NCI-H2227 treated with DMSO at 0.1 percent for 48 hours (cell line): ENCODE data around the gene BICC1.

ENCODE experiments used
- DNase-seq: peaks from one replicate; lab custom pipeline; 2025; lab: John Stamatoyannopoulos, UW

BICC1 gene

GRCh38 chr10:58778966-58779365 lies 266.3 kb downstream of the BICC1 start:
- DNase-seq, result no peak

GRCh38 chr10:58779594-58779993 lies 266.9 kb downstream of the BICC1 start:
- no peak for DNase-seq

- DNase-seq, result no peak
Observed at GRCh38 chr10:58780476-58780875, 267.8 kb downstream of the BICC1 start.

- DNase-seq, result peak; percentile 56
Observed at GRCh38 chr10:58781873-58782488, 269.3 kb downstream of the BICC1 start.

- no peak for DNase-seq
Observed at GRCh38 chr10:58782876-58783851, 270.5 kb downstream of the BICC1 start.

- DNase-seq, result no peak
Observed at GRCh38 chr10:58784361-58784760, 271.7 kb downstream of the BICC1 start.

GRCh38 chr10:58785354-58785753 lies 272.7 kb downstream of the BICC1 start:
- DNase-seq, result no peak

GRCh38 chr10:58791137-58791536 lies 278.5 kb downstream of the BICC1 start:
- DNase-seq, result no peak

GRCh38 chr10:58795560-58795959 lies 282.9 kb downstream of the BICC1 start:
- no peak for DNase-seq

GRCh38 chr10:58796242-58796641 lies 283.6 kb downstream of the BICC1 start:
- DNase-seq, result peak; percentile 36

- DNase-seq, result no peak
Observed at GRCh38 chr10:58796824-58797223, 284.2 kb downstream of the BICC1 start.

- DNase-seq, result no peak
Observed at GRCh38 chr10:58797356-58797755, 284.7 kb downstream of the BICC1 start.

GRCh38 chr10:58802047-58802446 lies 289.4 kb downstream of the BICC1 start:
- DNase-seq, result no peak

GRCh38 chr10:58806323-58806722 lies 293.7 kb downstream of the BICC1 start:
- no peak for DNase-seq

- no peak for DNase-seq
Observed at GRCh38 chr10:58806970-58807628, 294.4 kb downstream of the BICC1 start.

- no peak for DNase-seq
Observed at GRCh38 chr10:58807629-58808022, 295.0 kb downstream of the BICC1 start.

- no peak for DNase-seq
Observed at GRCh38 chr10:58810751-58811150, 298.1 kb downstream of the BICC1 start.

GRCh38 chr10:58813573-58813972 lies 300.9 kb downstream of the BICC1 start:
- DNase-seq, result no peak

- peak; percentile 23 for DNase-seq
Observed at GRCh38 chr10:58817201-58817846, 304.7 kb downstream of the BICC1 start.

- no peak for DNase-seq
Observed at GRCh38 chr10:58818900-58819299, 306.2 kb downstream of the BICC1 start.

GRCh38 chr10:58820386-58820785 lies 307.7 kb downstream of the BICC1 start:
- no peak for DNase-seq
